ENCODE measurements around the gene NBAS. TPM values are rescaled to one million over a fixed set of nuclear protein-coding genes. Genes with fewer than 3 reads are reported as not detected.

NBAS gene
- total RNA-seq, 2 experiments from 2014 or later, result 24.4 to 28.8 TPM

DNA sequence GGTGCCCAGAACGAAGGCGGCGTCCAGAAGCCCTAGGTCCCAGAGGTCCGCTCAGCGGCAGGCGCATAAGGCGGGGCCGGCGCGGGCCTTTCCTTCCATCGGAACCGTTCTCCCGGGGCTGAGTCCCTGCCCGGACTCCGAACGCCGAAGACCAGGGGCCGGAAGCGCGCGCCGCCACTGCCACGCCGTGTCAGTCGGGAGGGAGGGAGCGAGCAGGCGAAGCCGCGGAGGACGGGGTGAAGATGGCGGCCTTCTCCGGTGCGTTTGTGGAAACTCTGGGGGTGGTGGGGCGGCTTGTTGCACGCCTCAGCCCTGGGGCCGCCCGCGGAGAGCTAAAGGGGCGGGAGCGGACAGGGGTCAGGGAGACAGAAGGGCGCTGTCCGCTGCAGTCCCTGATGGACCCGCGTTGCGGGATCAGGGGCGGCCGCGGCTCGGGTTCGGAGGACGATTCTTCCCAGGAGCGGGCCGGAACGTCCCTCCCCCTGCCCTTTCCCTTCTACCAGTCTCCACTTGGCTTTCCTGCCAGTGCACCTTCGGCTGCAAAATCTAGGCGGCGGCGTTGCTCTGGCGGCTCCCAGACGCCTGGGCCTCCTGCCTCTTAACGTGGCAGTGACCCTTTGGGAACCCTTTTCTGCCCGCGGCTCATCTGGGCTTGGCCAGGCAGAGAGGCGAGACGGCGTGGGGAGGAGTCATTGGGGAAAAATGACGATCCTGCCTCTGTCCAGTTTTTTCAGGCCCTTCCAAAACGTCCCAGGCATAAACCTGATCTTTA is 30.7 kb upstream of the NBAS start, which contains the start of gene DDX1:
Gene DDX1 (plus strand): TSS at position 177 of the 772 bp plus-strand sequence. CDS start 66 bp downstream, at position 243.
- peak; percentile 90 for DNase-seq (ENCODE audit: low spot score)
- H2AFZ ChIP-seq (ENCODE audit: low read length), result peak within 1 kb of the TSS; percentile 95
- TF ChIP-seq EZH2phosphoT487 (IDR thresholded peaks at IDR 0.05; ENCODE audit: borderline replicate concordance, low read depth, low read length), result no peak
- TF ChIP-seq, protein P1, sequence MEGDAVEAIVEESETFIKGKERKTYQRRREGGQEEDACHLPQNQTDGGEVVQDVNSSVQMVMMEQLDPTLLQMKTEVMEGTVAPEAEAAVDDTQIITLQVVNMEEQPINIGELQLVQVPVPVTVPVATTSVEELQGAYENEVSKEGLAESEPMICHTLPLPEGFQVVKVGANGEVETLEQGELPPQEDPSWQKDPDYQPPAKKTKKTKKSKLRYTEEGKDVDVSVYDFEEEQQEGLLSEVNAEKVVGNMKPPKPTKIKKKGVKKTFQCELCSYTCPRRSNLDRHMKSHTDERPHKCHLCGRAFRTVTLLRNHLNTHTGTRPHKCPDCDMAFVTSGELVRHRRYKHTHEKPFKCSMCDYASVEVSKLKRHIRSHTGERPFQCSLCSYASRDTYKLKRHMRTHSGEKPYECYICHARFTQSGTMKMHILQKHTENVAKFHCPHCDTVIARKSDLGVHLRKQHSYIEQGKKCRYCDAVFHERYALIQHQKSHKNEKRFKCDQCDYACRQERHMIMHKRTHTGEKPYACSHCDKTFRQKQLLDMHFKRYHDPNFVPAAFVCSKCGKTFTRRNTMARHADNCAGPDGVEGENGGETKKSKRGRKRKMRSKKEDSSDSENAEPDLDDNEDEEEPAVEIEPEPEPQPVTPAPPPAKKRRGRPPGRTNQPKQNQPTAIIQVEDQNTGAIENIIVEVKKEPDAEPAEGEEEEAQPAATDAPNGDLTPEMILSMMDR (conservative IDR thresholded peaks at IDR 0.05; ENCODE audit: low read length), result 0 out of 2 replicates have a peak, but pooled peaks have one; percentile 16
- CTCF ChIA-PET (ENCODE audit: unreplicated experiment), result no interaction called here
- peak within 1 kb of the TSS; percentile 72 for H3K4me2 ChIP-seq (ENCODE audit: low read length)
- H3K36me3 ChIP-seq (ENCODE audit: insufficient read depth, low read length), result peaks cover 26% of the 10 kb centered on the region
- H3K27ac ChIP-seq (ENCODE audit: low read depth, low read length, poor library complexity, severe bottlenecking), result peak within 1 kb of the TSS; percentile 51
- no TSS peak for BruUV-seq (replicated peaks)
- peak within 1 kb of the TSS; percentile 89 for H3K4me3 ChIP-seq (ENCODE audit: low read depth, low read length, poor library complexity, severe bottlenecking)
- intact Hi-C loops (cut with micrococcal nuclease; ENCODE audit: unreplicated experiment), result loop anchor here (1.0 kb wide), 1 partner anchor 450 kb away; no protein-coding TSS in a partner anchor
- H3K4me1 ChIP-seq (ENCODE audit: insufficient read depth, low read length, poor library complexity, severe bottlenecking), result peaks cover 21% of the 10 kb centered on the region
- POLR2A ChIA-PET, result interaction anchor here (0.6 to 1.7 kb wide), 4 partner anchors 10 to 991 kb away, joined by 3 to 5 read pairs (median 4); no protein-coding TSS in a partner anchor
- no peaks in the 10 kb centered on the region for H3K9me3 ChIP-seq (ENCODE audit: low read length)
- H3K79me2 ChIP-seq (ENCODE audit: insufficient read depth, low read depth, low read length), result peaks cover 44% of the 10 kb centered on the region
- no peaks in the 10 kb centered on the region for H3K9me2 ChIP-seq (ENCODE audit: insufficient read depth, low read length)
- H4K20me1 ChIP-seq (ENCODE audit: insufficient read depth, low read length), result peaks cover 10% of the 10 kb centered on the region; the same call in 1 of the 2 replicates

GRCh38 chr2:15591373-15591691 is 30.2 kb upstream of the NBAS start:
- POLR2A ChIA-PET, result interaction anchor here (0.6 to 1.7 kb wide), 3 partner anchors 9 to 449 kb away, joined by 4 to 5 read pairs (median 5); no protein-coding TSS in a partner anchor
- Histone ChIP-seq H2AFZ (ENCODE audit: low read length) (peak overlapping the region; percentile 95), H3K9me3 (ENCODE audit: low read length) (no peaks in the 10 kb centered on the region), H3K9me2 (ENCODE audit: insufficient read depth, low read length) (no peaks in the 10 kb centered on the region), H3K79me2 (ENCODE audit: insufficient read depth, low read depth, low read length) (peaks cover 44% of the 10 kb centered on the region), H3K4me2 (ENCODE audit: low read length) (peak overlapping the region; percentile 72), H4K20me1 (ENCODE audit: insufficient read depth, low read length) (peaks cover 10% of the 10 kb centered on the region; the same call in 1 of the 2 replicates), H3K36me3 (ENCODE audit: insufficient read depth, low read length) (peaks cover 21% of the 10 kb centered on the region), H3K27ac (ENCODE audit: low read depth, low read length, poor library complexity, severe bottlenecking) (peak overlapping the region; percentile 51), H3K4me1 (ENCODE audit: insufficient read depth, low read length, poor library complexity, severe bottlenecking) (peaks cover 21% of the 10 kb centered on the region), H3K4me3 (ENCODE audit: low read depth, low read length, poor library complexity, severe bottlenecking) (peak overlapping the region; percentile 89)
- intact Hi-C loops (cut with micrococcal nuclease; ENCODE audit: unreplicated experiment), result loop anchor here (1.0 kb wide), 1 partner anchor 449 kb away; no protein-coding TSS in a partner anchor
- DNase-seq (ENCODE audit: low spot score), result no peak
- CTCF ChIA-PET (ENCODE audit: unreplicated experiment), result no interaction called here
- TF ChIP-seq, protein P1 (conservative IDR thresholded peaks at IDR 0.05; ENCODE audit: low read length), result no peak
- TF ChIP-seq EZH2phosphoT487 (IDR thresholded peaks at IDR 0.05; ENCODE audit: borderline replicate concordance, low read depth, low read length), result no peak
- BruUV-seq (replicated peaks), result no TSS peak

Measured in OCI-LY7 (cell line).